NB4 (cell line): ENCODE results near the gene ZBTB34.

Experiments used
- DNase-seq: peaks from one replicate; pipeline ENCODE4 v3.0.0; 2010; ENCODE audit warnings: low read depth
- H3K4me3 ChIP-seq: one replicate; pipeline ENCODE4 v1.5.1; 2011; ENCODE audit warnings: mild to moderate bottlenecking, low read depth, low read length, moderate library complexity
- MYC ChIP-seq: IDR thresholded peaks from 2 replicates; pipeline ENCODE4 v1.6.1; 2011; ENCODE audit warnings: low read depth, low read length
- POLR2A ChIP-seq: IDR thresholded peaks from 2 replicates; pipeline ENCODE4 v1.6.1; 2011; ENCODE audit warnings: mild to moderate bottlenecking; ENCODE audit not compliant: insufficient read length; ENCODE audit errors: extremely low read depth
- TF ChIP-seq, protein P1 (sequence below): IDR thresholded peaks from 2 replicates; pipeline ENCODE4 v1.6.1; 2011; ENCODE audit warnings: low read depth, low read length
- TF ChIP-seq, protein P2 (sequence below): IDR thresholded peaks from one replicate; pipeline ENCODE4 v1.5.1; 2012; ENCODE audit warnings: low read depth, low read length

The ZBTB34 gene

DNA sequence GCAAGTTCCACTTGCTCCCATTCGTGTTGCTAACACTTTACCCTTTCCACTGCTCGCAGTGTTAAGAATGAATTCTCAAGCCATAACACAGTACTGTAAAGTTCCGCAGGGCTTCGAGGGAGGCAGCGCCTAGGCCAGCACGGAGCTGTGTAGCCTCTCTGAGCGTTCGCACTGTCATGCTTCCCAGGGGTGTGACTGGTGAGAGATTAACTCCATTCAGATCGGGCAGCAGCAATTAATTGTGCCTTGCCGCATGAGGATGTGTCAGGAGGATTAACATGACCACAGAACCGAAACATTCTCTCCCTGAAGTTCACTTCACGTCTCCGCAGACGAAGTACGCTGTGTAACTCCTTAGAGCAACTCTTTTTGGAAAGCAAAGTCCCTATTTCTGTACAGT is 23.2 kb downstream of the ZBTB34 start:
- DNase-seq, result no peak
- TF ChIP-seq, protein P1, sequence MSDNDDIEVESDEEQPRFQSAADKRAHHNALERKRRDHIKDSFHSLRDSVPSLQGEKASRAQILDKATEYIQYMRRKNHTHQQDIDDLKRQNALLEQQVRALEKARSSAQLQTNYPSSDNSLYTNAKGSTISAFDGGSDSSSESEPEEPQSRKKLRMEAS, result no peak
- TF ChIP-seq, protein P2, sequence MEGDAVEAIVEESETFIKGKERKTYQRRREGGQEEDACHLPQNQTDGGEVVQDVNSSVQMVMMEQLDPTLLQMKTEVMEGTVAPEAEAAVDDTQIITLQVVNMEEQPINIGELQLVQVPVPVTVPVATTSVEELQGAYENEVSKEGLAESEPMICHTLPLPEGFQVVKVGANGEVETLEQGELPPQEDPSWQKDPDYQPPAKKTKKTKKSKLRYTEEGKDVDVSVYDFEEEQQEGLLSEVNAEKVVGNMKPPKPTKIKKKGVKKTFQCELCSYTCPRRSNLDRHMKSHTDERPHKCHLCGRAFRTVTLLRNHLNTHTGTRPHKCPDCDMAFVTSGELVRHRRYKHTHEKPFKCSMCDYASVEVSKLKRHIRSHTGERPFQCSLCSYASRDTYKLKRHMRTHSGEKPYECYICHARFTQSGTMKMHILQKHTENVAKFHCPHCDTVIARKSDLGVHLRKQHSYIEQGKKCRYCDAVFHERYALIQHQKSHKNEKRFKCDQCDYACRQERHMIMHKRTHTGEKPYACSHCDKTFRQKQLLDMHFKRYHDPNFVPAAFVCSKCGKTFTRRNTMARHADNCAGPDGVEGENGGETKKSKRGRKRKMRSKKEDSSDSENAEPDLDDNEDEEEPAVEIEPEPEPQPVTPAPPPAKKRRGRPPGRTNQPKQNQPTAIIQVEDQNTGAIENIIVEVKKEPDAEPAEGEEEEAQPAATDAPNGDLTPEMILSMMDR, result no peak
- no peak overlapping the region for H3K4me3 ChIP-seq

DNA sequence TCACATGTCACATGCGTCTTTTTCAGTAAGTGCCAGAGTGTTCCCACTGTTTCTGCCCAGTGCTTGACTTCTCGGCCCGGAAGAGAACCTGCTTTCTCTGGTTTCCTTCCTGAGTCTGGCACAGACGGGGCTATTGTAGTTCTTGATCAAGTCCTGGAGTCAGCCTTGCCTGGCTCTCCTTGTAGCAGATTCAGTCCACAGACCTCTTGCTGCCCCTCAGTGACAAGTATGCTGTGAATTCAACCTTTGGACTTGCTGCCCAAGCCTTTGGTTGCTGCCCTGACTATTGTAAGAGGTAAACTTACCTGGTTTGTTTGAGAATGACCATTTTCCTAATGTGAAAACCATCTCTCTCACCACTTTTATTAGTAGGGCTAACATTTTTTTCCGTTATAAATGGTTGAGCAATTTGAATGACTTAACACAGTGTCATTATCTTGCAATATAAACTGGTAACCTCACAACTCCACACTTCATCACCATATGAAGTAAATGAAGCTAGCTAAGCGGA is 24.7 kb downstream of the ZBTB34 start:
- TF ChIP-seq, protein P1, result no peak
- TF ChIP-seq POLR2A (no peak), MYC (no peak)
- TF ChIP-seq, protein P2, result no peak
- DNase-seq, result peak; percentile 15
- H3K4me3 ChIP-seq, result no peak overlapping the region

DNA sequence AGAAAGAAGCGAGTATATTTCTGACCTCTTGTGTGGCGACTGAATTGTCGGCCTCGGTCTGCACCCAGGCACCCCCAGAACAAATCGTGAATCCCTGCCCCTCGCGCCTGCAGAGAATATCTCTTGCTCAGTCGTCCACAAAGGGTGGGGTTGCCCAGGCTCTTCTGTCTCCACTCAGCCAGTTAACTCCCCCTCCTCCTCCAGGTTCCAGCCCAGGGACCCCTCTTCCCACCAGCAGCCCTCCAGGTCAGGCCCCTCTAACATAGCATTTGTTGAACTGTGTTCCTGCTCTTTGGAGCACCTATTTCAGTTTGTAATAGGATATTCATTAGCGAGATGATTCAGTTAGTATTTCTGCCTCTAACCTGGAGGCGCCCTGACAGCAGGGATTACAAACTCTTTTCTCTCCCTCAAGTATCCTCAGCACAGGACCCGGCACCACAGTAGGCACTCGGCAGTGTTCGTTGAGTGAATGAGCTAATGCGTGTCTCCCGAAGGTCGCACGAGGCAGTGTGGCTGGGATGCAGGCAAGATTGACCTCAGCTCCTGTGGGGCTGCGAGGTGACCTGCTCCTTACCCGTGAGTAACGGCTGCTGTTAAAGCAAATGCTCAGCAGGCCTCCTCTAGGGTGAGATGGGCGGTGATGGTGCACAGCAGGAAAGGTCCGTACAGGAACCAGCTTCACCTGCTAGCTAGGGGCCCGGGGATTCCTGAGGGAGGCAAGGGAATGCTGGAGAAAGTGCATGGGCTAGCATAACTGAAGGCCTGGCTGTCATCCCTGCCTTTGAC is 25.8 kb downstream of the ZBTB34 start:
- no peak for TF ChIP-seq MYC
- TF ChIP-seq, protein P2, result no peak
- TF ChIP-seq, protein P1, result no peak
- no peak for TF ChIP-seq POLR2A
- H3K4me3 ChIP-seq, result no peak overlapping the region
- no peak for DNase-seq

DNA sequence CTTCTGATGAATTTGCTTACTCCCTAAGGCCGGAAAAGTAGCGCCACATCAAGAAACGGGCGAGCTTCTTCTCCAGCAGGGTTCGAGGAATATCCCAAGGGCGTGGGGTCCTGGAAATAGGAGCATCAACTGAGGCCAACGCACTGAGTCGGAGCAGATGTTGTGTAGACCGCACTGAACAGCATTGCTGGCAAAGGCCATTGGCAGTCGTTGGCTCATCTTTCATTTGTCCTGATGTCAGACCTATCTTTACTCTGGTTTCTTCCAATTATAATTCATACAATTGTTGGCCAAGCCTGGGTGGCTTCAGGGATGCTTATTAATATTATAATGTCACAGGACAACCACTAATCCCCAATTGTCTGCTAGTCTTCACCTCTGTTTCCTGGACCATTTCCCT is 26.5 kb downstream of the ZBTB34 start:
- TF ChIP-seq, protein P1, result no peak
- TF ChIP-seq POLR2A, result no peak
- TF ChIP-seq MYC, result no peak
- TF ChIP-seq, protein P2, result no peak
- DNase-seq, result no peak

DNA sequence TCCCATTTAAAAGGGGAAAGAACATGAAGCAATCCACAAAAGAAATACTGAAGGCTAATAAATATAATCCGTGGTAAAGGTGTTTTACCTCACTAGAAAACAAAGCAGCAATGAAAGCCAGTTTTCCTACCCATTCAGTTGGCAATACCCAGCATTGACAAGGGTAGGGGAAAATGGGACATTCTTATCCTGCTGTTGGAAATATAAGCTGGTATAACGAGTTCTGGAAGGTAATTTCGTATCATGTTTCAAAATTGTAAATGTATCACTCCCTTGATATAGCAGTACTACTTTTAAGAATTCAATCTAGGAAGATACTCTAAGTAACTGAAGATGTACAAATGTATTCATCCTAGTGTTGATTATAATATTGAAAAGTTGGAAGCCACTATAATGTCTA is 31.2 kb downstream of the ZBTB34 start:
- no peak overlapping the region for H3K4me3 ChIP-seq
- no peak for DNase-seq
- TF ChIP-seq, protein P1, result no peak
- TF ChIP-seq, protein P2, result no peak
- TF ChIP-seq POLR2A (no peak), MYC (no peak)

More for the DNA sequence above, 26.5 kb downstream of the ZBTB34 start:
- no peak overlapping the region for H3K4me3 ChIP-seq
